ENCODE results near the gene HTD2.

Gene HTD2

GRCh38 chr3:58341376-58341775 is 35.1 kb downstream of the HTD2 start:
- no peak for DNase-seq (ENCODE audit: extremely low spot score)
- ChIA-PET CTCF (interaction anchor here (1.1 to 11.5 kb wide), 3 partner anchors 10 to 51 kb away, joined by 3 to 101 read pairs (median 3); no protein-coding TSS in a partner anchor), POLR2A (no interaction called here)
- no peak for TF ChIP-seq CTCF (IDR thresholded peaks at IDR 0.05; ENCODE audit: control extremely low read depth, extremely low read depth, low read depth, missing control alignments)

- DNase-seq (ENCODE audit: extremely low spot score): no peak
- no peak for TF ChIP-seq CTCF (IDR thresholded peaks at IDR 0.05; ENCODE audit: control extremely low read depth, extremely low read depth, low read depth, missing control alignments)
- CTCF ChIA-PET: interaction anchor here (1.2 to 2.6 kb wide), 3 partner anchors 9 to 36 kb away, joined by 3 to 11 read pairs (median 5); partner anchors contain the start of genes HTD2 and RPP14
- POLR2A ChIA-PET: interaction anchor here (0.5 kb wide), 1 partner anchor 63 kb away, joined by 3 read pairs; no protein-coding TSS in a partner anchor
These were observed 36.4 kb downstream of the HTD2 start for GRCh38 chr3:58342676-58343075.

GRCh38 chr3:58345457-58345856 is 39.1 kb downstream of the HTD2 start:
- CTCF ChIA-PET: interaction anchor here (2.6 to 3.2 kb wide), 2 partner anchors 9 to 10 kb away, joined by 11 to 22 read pairs; no protein-coding TSS in a partner anchor
- POLR2A ChIA-PET: no interaction called here

GRCh38 chr3:58346368-58346767 is 40.0 kb downstream of the HTD2 start:
- CTCF ChIA-PET: interaction anchor here (0.7 to 3.2 kb wide), 4 partner anchors 11 to 69 kb away, joined by 3 to 22 read pairs (median 4); partner anchors contain the start of genes HTD2 and RPP14
- no peak for DNase-seq (ENCODE audit: extremely low spot score)
- no peak for TF ChIP-seq CTCF (IDR thresholded peaks at IDR 0.05; ENCODE audit: control extremely low read depth, extremely low read depth, low read depth, missing control alignments)
- POLR2A ChIA-PET: interaction anchor here (0.6 kb wide), 1 partner anchor 8 kb away, joined by 3 read pairs; no protein-coding TSS in a partner anchor

More at GRCh38 chr3:58345457-58345856, 39.1 kb downstream of the HTD2 start:
- DNase-seq (ENCODE audit: extremely low spot score): no peak
- TF ChIP-seq CTCF (IDR thresholded peaks at IDR 0.05; ENCODE audit: control extremely low read depth, extremely low read depth, low read depth, missing control alignments): no peak

- DNase-seq (ENCODE audit: extremely low spot score): no peak
- TF ChIP-seq CTCF (IDR thresholded peaks at IDR 0.05; ENCODE audit: control extremely low read depth, extremely low read depth, low read depth, missing control alignments): no peak
- POLR2A ChIA-PET: no interaction called here
- CTCF ChIA-PET: interaction anchor here (0.8 to 7.3 kb wide), 5 partner anchors 11 to 170 kb away, joined by 3 to 101 read pairs (median 5); partner anchors contain the start of genes HTD2, PXK and RPP14
These were observed 41.7 kb downstream of the HTD2 start for GRCh38 chr3:58347984-58348383.

GRCh38 chr3:58349792-58350626 is 43.7 kb downstream of the HTD2 start:
- POLR2A ChIA-PET: interaction anchor here (1.0 kb wide), 1 partner anchor 24 kb away, joined by 3 read pairs; no protein-coding TSS in a partner anchor
- TF ChIP-seq CTCF (IDR thresholded peaks at IDR 0.05; ENCODE audit: control extremely low read depth, extremely low read depth, low read depth, missing control alignments): no peak
- peak; percentile 65 for DNase-seq (ENCODE audit: extremely low spot score)
- CTCF ChIA-PET: interaction anchor here (0.7 to 7.3 kb wide), 19 partner anchors 10 to 219 kb away, joined by 3 to 101 read pairs (median 4); partner anchors contain the start of genes HTD2, PXK and RPP14
